Measurements from ENCODE around the gene RABGGTB. TPM values are rescaled to one million over a fixed set of nuclear protein-coding genes. Genes with fewer than 3 reads are reported as not detected.

RABGGTB gene
- total RNA-seq, 1 experiment from 2014 or later = 162 TPM

DNA sequence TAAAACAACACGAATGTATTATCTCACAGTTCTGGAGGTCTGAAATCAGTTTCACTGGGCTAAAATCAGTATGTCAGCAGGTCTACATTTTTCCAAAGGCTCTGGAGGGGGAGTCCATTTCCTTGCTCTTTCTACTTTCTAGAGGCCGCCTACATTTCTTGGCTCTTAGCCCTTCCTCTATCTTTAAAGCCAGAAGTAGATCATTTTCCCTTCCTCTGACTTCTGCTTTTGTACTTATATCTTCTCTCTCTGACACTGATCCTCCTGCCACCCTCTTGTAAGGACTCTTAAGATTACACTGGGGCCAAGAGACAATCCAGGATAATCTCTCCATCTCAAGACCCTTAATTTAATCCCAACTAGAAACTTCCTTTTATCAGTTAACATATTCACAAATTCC lies 52.0 kb downstream of the RABGGTB start:
- Histone ChIP-seq H4K8ac (replicated peaks; ENCODE audit: insufficient read length, low read depth, low read length) (no peak overlapping the region), H2AFZ (ENCODE audit: low read length) (no peak overlapping the region), H3K23ac (ENCODE audit: insufficient read length, low read depth, low read length) (no peak overlapping the region), H3K23me2 (ENCODE audit: insufficient read length, low read depth, low read length, poor library complexity, severe bottlenecking) (no peaks in the 10 kb centered on the region), H3K14ac (ENCODE audit: insufficient read depth, low read length) (no peak overlapping the region), H4K91ac (ENCODE audit: insufficient read length, low read depth, low read length) (no peak overlapping the region), H4K5ac (ENCODE audit: insufficient read length, low read depth, low read length) (no peak overlapping the region), H2AK5ac (ENCODE audit: insufficient read length, low read length) (no peak overlapping the region), H2BK15ac (ENCODE audit: low read depth, low read length) (no peak overlapping the region), H3K27ac (ENCODE audit: insufficient read length, low read depth, low read length) (no peak overlapping the region), H3K4me1 (ENCODE audit: insufficient read depth, low read length) (no peaks in the 10 kb centered on the region), H2BK12ac (ENCODE audit: insufficient read length, low read depth, low read length) (no peak overlapping the region), H3K18ac (ENCODE audit: insufficient read length, low read depth, low read length) (no peak overlapping the region), H3T11ph (ENCODE audit: low read length) (no peak overlapping the region), H4K20me1 (ENCODE audit: control insufficient read depth, insufficient read depth, insufficient read length) (no peaks in the 10 kb centered on the region), H3K79me1 (ENCODE audit: insufficient read depth, low read depth, low read length, poor library complexity, severe bottlenecking) (no peaks in the 10 kb centered on the region), H3K27me3 (ENCODE audit: insufficient read depth, low read length) (no peaks in the 10 kb centered on the region), H3K4ac (ENCODE audit: low read depth, low read length) (no peak overlapping the region), H3K9ac (ENCODE audit: extremely low read depth, insufficient read length, low read length) (no peak overlapping the region), H3K79me2 (ENCODE audit: insufficient read depth, low read length) (no peaks in the 10 kb centered on the region), H3K56ac (ENCODE audit: insufficient read length, low read depth, low read length) (no peak overlapping the region), H3K4me2 (ENCODE audit: insufficient read depth, insufficient read length, low read length) (no peak overlapping the region), H2BK120ac (ENCODE audit: low read depth, low read length, poor library complexity, severe bottlenecking) (no peak overlapping the region), H3K9me3 (ENCODE audit: control insufficient read depth, low read depth, low read length) (no peaks in the 10 kb centered on the region), H2BK5ac (ENCODE audit: insufficient read length, low read length) (no peak overlapping the region), H2BK20ac (ENCODE audit: low read depth, low read length, poor library complexity, severe bottlenecking) (no peak overlapping the region)
- H3K4me1 Mint-ChIP-seq = no peaks in the 10 kb centered on the region
- DNase-seq = no peak
- TF ChIP-seq, protein P1, sequence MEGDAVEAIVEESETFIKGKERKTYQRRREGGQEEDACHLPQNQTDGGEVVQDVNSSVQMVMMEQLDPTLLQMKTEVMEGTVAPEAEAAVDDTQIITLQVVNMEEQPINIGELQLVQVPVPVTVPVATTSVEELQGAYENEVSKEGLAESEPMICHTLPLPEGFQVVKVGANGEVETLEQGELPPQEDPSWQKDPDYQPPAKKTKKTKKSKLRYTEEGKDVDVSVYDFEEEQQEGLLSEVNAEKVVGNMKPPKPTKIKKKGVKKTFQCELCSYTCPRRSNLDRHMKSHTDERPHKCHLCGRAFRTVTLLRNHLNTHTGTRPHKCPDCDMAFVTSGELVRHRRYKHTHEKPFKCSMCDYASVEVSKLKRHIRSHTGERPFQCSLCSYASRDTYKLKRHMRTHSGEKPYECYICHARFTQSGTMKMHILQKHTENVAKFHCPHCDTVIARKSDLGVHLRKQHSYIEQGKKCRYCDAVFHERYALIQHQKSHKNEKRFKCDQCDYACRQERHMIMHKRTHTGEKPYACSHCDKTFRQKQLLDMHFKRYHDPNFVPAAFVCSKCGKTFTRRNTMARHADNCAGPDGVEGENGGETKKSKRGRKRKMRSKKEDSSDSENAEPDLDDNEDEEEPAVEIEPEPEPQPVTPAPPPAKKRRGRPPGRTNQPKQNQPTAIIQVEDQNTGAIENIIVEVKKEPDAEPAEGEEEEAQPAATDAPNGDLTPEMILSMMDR (conservative IDR thresholded peaks at IDR 0.05) = no peak
- peaks cover 3 to 9% of the 10 kb centered on the region in 2 experiments for H3K9me3 Mint-ChIP-seq
- H3K27me3 Mint-ChIP-seq (ENCODE audit: low read depth) = no peaks in the 10 kb centered on the region; the same call in none of the 2 replicates
- peaks cover 0 to 3% (median 0%) of the 10 kb centered on the region in 3 experiments; a peak in 2 of 7 replicates for H3K36me3 Mint-ChIP-seq (ENCODE audit: insufficient read depth in 1 of 3, low read depth in 3 of 3)
- no CpG with 5 or more reads among the region's 2 CpGs for WGBS (ENCODE audit: extremely low coverage, insufficient read length, low lambda C conversion rate)
- H3K4me3 Mint-ChIP-seq = no peak overlapping the region
- H3K27ac Mint-ChIP-seq = no peak overlapping the region
